ENCODE results near the gene CCDC141.
A peak's percentile ranks its signal among the peaks of the same experiment; 100 is the strongest.
"Not testable (repeated sequence)": the region's sequence is repeated elsewhere in the genome, so short reads cannot be mapped to it uniquely, and the experiment has no call there.

The CCDC141 gene, protein sequence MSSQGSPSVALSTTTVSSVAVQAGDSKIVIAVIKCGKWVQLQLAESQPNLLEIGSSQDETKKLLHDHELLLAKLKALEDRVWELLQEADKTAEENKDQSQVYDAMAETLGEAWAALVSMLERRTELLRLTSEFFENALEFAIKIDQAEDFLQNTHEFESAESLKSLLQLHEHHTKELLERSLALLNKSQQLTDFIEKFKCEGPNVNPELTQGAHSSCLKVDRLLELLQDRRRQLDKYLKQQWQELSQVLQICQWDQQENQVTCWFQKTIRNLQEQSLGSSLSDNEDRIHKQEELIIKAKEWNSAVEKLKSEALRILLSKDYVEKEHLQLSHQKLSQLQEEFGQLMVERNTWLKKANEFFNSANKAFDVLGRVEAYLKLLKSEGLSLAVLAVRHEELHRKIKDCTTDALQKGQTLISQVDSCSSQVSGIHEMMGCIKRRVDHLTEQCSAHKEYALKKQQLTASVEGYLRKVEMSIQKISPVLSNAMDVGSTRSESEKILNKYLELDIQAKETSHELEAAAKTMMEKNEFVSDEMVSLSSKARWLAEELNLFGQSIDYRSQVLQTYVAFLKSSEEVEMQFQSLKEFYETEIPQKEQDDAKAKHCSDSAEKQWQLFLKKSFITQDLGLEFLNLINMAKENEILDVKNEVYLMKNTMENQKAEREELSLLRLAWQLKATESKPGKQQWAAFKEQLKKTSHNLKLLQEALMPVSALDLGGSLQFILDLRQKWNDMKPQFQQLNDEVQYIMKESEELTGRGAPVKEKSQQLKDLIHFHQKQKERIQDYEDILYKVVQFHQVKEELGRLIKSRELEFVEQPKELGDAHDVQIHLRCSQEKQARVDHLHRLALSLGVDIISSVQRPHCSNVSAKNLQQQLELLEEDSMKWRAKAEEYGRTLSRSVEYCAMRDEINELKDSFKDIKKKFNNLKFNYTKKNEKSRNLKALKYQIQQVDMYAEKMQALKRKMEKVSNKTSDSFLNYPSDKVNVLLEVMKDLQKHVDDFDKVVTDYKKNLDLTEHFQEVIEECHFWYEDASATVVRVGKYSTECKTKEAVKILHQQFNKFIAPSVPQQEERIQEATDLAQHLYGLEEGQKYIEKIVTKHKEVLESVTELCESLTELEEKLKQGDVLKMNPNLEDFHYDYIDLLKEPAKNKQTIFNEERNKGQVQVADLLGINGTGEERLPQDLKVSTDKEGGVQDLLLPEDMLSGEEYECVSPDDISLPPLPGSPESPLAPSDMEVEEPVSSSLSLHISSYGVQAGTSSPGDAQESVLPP (N-terminal part only)

DNA sequence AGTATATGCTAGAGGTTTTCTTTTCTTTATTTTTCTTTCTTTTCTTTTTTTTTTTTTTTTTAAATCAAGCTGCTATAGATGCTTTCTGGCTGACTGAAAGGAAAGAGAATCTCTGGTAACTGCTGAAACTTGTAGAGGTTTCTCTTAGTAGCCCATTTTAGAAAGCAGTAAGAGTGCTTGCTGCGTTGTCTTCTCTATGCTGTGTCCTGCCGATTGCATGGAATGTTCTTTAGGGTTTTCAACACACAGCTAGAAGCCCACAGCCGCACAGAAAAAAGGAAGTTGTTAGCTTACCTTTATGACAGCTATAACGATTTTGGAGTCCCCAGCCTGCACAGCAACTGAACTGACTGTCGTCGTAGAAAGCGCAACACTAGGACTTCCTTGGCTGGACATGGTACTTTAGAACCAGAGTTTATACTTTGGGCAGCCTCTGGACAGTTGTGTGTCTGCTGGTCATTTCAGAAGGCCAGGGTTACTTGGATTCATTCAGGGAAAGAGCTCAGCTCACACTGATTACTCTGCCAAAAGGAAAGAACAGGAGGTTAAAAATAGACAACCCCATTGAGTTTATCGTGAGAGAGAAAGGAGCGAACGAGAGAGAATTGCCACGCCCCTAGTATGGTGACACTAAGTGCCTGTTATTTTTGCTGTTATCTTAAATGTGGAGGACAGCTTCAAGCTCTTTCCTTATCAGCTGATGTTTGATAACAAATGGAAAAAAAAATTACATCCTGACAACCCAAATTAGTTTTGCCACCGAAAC is at the start of gene CCDC141:
TSS of gene CCDC141 (minus strand) at position 592 of the 766 bp plus-strand sequence. CDS start at position 396, 196 bp downstream.
- DNase-seq = peak; percentile 11 to 14

DNA sequence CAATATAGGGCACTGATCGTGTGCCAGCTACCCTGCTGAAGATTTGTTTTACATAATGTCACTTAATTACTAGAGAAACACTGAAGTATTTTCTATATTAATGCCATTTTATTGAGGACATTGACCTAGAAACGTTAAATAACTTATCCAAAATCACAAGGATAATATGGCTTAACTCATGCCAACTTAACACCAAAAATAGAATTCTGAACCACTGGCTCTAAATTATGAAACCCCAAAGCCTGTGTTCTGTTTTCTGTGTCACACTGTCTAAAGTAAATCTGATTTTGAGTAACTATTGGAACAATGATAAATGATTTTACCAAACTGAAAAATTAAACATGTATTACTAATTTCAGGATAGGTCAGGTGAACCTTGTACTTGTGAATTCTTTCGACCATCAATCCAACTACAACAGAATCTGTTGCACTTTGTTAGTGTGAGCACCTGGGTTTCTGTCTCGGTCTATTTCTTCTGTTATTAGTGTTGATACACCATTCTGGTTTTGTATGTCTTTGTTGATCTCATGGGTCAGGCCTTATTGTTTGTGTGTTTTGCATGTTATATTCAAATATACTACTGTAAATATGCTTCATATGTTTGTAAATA is 48.2 kb upstream of the CCDC141 start:
- DNase-seq = no peak

DNA sequence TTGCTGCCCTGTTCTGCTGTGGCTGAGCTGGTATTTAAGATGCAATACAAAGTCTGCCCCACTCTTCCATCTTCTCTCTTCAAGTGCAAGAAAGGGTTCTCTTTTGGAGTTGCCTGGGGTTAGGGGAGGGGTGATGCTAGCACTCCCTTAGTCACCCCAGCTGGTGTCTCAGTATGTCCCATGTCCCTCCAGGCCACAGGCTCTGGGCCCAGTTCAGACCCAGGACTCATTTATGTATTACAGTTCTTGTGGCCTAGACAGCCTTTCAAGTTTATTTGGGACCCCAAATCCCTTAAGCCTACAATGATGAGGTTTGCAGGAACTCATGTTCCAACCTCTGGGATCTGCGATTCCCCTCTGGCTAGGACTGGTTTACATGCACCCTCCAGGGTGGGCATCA is 47.2 kb upstream of the CCDC141 start:
- DNase-seq = no peak

DNA sequence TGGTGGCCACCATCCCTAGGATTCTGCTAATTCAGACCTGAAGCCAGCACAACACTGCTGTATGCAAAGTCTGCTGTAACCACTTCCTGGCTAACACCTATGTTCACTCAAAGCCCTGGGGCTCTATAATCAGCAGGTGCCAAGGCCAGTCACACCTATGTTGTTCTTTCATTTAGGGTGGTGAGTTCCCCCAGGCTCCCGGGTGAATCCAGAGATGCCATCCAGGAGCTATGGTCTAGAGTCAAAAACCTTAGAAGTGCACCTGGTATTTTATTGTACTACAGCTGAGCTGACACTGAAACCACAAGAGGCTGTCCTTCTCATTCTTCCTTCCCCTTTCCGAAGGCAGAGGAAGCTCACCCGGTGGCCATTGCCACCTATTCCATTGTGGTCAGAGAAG is 46.2 kb upstream of the CCDC141 start:
- no peak for DNase-seq

DNA sequence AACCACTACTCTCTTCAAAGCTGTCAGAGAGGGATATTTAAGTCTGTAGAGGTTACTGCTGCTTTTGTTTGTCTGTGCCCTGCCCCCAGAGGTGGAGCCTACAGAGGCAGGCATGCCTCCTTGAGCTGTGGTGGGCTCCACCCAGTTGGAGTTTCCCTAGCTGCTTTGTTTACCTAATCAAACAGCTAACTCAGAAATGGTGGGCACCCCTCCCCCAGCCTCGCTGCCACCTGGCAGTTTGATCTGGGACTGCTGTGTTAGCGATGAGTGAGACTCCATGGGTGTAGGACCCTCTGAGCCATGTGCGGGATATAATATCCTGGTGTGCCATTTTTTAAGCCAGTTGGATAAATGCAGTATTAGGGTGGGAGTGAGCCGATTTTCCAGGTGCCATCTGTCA is 43.0 kb upstream of the CCDC141 start:
- not testable (repeated sequence) for DNase-seq

DNA sequence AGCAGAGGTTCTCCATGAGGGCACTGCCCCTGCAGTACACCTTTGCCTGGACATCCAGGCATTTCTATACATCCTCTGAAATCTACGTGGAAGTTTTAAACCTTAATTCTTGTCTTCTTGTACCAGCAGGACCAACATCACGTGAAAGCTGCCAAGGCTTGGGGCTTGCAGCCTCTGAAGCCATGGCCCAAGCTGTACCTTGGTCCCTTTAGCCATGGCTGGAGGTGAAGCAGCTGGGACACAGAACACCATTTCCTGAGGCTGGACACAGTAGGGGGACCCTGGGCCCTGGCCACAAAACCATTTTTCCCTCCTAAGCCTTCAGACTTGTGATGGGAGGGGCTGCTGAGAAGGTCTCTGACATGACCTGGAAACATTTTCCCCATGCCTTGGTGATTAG is 32.8 kb upstream of the CCDC141 start:
- DNase-seq = no peak

DNA sequence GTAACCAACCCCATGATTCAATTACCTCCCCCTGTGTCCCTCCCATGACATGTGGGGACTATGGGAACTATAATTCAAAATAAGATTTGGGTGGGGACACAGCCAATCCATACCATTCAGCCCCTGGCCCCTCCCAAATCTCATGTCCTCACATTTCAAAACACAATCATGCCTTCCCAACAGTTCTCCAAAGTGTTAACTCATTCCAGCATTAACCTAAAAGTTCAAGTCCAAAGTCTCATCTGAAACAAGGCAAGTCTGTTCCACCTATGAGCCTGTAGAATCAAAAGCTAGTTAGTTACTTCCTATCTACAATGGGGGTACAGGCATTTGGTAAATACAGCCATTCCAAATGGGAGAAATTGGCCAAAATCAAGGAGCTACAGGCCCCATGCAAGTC is 32.0 kb upstream of the CCDC141 start:
- no peak for DNase-seq

DNA sequence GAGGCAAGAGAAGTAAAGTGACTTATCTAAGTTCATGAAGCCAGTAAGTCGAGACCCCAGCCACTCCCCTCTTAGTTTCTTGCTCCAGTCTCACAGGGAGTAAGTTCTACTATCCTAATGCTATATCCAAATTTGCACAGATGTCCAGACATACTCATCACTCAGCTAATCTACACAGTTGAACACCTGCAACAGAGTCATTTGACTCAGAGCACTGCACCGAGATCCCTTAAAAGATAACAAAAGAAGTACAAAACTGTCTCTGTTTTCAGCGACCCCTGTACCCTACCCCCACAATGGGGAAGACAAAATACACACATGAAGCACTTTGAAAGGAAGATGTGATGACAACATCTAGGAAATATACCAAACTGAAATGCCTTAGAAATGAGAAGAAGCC is 22.6 kb upstream of the CCDC141 start:
- no peak for DNase-seq

DNA sequence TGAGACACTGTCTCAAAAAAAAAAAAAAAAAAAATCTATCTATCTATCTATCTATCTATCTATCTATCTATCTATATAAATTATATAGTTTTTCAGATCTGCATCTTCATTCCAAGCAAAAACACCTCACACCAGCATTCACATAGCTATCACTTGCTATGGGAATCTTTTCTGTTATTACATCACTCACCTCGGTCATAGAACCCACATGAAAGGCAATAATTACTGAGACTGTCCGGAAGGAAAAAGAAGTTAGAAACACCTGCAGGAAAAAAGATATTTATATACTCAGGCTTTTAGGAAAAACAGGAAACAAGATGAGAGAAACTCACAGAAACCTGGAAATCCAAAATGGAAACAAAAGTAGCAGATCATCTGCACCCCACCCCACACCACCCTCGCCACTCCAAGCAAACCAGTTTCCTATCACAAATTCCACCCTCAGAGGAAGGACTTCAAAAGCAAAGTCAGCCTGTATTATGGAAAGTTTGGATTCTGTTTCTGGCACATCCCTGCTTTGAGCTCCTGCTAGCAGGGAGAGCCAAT is 21.9 kb upstream of the CCDC141 start:
- DNase-seq = no peak

DNA sequence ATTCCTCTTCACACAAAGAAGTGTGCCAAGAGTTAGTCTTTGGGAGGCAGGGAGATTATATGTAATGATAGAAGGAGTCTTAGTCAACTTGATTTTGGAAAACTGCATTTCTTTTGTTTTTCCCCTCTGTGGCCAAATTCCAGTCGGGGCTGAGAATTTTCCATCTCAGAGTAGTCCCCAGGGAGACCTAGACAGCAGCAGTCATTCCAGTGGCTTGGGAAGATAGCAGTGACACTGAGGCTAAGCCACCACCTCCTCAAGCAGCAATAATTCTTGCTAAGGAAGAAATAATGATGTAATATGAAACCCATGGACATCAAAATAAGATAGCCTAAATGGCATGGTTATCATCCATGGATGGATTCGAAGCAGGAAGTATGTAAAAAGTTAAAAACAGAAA is 21.0 kb upstream of the CCDC141 start:
- no peak for DNase-seq

DNA sequence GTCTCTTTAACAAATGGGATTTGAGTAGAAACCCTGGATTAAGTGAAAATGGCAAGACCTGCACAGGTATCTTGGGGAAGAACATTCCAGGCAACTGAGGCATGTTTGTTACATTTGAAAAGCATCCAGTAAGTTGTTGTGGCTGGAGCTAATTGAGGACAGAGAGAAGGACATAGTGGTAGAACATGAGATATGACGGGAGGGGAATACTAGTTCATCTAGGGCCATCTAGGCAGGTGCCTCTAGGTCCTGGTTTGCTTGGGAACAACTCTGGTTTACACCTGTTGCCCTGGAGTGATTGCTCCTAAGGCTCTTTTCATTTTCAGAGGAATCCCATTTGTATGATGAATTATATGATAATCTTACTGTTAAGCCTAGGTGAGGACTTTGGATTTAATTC is 19.7 kb upstream of the CCDC141 start:
- DNase-seq = no peak

DNA sequence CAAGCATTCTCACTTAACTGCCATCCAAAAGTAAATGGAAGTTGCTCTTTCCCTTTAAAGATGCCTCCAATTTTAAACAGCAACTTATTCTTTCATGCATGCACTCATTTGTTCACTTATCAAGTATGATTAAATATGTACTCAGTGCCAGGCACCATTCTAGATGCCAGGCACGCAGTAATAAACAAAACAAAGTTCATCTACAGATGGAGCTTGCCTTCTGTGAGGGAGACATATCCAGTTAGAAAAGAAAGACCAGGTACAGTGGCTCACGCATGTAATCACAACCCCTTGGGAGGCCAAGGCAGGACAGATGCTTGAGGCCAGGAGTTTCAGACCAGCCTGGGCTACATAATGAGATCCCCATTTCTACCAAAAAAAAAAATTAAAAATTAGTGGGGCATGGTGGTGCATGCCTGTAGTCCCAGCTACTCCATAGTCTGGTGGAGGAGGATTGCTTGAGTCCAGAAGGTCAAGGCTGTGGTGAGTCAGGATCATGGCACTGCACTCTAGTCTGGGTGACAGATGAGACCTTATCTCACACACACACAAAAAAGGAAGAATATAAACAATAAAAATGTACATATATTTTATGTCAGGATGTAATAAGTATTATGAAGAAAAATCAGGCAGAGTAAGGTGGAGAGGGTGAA is 19.2 kb upstream of the CCDC141 start:
- no peak for DNase-seq

DNA sequence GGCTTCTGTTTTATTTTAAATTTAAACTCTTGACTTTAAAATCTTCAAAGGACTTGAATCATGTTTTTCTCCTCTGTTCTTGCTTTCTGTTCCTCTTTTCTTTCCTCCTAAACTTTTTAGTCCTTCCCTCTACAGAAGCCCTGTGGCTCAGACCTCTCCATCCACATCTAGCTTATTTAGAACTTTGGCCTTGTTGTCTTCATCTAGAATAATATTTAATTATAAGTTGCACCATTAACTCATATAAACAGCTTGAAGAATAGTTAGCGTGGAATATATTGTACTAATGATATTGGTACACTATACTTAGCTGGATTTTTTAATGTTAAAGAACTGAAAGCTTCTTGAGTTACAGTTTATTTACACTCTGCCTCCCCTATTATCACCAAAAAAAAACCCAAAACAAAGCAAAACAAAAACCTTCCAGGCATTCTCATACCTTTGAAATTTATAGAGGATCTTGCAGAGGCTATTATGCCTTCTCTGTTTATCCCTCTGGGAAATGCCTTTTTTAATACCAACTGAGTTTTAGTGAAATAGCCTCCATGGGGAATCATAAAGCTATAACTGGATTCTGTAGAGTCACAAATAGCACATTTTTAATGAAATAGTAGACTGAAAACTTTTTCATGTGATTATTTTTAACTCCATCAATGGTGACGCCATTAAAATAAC is 9.2 kb upstream of the CCDC141 start:
- no peak for DNase-seq

DNA sequence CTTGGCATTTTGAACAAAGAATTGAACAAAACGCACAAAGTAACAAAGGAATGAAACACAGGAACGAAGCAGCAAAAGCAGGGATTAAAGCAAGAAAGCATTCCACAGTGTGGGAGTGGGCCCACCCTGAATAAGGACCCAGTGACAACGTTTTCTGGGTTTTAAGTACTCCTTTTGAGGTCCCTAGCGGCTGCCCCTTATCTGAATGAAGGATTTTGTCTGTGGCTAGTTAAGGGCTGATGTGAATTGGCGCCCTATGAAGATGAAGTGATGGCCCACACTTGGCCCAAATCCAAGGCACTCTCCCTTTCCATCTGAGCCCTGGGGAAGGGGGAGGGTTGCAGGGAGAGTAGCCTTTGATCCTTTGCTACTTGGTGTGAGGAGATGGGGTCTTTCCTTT is 7.8 kb upstream of the CCDC141 start:
- no peak for DNase-seq

DNA sequence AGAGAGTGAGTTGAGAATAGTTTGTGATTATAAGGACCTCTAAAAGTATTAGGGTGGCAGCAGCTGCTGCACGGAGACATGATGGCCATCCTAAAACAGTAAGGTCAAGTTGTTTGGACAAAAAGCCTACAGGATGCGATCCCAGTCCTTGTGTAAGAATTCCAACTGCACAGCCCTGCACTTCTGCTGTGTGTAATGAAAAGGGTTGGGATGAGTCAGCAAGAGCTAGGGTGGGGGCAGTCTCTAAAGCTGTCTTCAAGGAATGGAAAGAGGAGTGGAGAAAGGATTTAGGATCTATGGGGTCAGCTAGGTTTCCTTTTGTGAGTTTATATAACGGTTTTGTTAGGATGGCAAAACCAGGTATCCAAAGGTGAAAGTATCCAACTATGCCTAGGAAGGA is 3.6 kb upstream of the CCDC141 start:
- DNase-seq = not testable (repeated sequence)

DNA sequence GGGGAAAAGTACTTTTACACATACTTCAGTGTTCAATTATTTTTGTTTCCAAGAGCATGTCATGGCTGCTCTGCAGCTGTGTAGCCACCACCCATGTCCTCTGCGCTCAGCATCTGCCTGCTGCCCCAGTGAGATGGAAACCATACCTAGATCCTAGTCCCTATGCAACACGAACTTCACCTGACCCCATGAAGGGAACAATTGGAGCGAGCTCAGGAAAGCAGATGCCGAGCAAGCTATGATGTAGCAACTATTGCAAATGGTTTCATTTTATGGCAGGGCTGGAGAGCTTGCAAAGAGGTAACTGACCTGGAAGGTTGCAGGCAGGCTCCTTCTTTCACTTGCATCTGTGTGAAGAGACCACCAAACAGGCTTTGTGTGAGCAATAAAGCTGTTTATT is 1.3 kb upstream of the CCDC141 start:
- DNase-seq = no peak

DNA sequence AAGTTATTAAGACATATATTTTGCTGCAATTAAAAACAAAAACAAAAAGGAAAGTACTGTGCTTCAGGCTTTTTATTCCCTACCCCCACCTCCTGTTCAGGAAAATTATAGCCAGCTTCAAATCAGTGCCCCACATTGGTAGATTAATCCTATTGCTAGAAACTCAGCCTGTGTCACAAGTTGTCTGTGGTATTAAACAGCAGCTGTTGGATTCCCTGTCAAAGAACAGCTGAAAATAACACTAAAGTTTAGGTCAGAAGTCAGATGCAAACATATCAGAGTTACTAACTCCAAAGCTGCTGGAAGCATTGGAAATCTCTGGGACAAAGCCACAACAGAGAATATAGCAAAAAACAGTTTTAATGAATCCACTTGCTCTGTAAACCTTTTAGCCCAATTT is 818 bp upstream of the CCDC141 start:
- no peak for DNase-seq

DNA sequence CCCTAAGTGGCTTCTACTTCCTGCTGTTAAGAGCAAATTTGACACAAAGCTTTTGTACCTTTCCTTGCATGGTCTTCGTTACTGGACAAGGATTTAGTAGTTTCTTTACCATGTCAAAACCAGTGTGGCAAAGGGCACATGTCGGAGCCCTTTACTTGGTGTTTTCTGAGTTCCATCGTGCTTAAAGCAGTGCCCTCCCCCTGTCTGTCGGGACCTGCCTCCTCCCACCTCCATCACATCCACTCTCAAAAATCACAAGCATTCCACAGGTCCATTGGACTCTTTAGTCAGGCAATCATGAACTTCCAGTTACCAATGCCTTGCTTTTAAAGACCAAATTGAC is 763 bp downstream of the CCDC141 start:
- no peak for DNase-seq

DNA sequence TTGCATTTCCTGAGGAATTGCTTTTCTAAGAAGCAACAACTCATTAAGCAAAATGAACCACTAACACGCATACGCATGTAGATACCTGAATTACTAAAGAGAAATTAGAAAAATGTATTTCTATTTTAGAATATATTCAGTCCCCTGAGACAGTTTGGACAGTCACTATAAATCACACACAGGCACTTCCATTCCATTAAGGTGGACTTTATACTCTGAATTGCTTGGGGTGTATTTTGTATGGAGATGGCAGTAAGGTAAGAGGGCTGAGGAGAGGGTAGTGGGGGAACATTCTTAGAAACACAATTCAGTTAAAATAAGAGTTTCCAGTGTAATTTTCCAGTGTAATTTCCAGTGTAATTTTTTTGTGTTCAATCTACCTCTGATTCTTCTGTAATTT is 1.8 kb downstream of the CCDC141 start:
- no peak for DNase-seq

DNA sequence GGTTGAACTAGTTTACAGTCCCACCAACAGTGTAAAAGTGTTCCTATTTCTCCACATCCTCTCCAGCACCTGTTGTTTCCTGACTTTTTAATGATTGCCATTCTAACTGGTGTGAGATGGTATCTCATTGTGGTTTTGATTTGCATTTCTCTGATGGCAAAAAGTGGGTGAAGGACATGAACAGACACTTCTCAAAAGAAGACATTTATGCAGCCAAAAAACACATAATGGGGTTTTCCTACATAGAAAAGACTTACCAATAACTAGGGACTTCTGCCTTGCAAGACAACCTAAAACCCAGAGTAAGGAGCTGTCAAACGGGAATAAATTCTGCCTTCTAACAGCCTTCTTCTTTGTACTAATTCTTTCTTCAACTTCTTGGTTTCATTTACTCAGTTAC is 4.3 kb downstream of the CCDC141 start:
- not testable (repeated sequence) for DNase-seq

DNA sequence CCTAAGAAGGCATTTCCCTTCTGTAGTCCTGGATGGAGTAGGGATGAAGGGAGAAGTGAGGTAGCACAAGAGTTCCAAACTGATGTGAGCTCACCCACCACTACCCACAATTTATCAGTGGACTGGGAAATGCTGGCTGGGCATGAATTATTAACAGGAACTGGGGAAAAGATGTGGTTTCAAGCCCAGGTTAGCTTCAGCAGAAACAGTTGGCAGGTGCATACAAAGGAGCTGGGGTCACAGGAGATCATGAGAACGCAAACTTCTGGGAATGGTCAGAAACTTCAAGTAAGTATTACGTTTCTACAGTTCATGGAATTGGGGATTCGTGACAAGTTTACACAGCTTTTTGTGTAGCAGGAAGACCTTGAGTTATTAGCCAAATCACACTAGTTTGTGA is 5.4 kb downstream of the CCDC141 start:
- DNase-seq = no peak

All from activated CD4-positive, alpha-beta T cell treated with anti-CD3 and anti-CD28 coated beads, Interleukin-2, amount 50 U/mL, for 48 hours (primary cell).